ENCODE results near the gene ASTN2. TPM values are rescaled to one million over a fixed set of nuclear protein-coding genes. Genes with fewer than 3 reads are reported as not detected.

The ASTN2 gene
- total RNA-seq, 1 donor from 2014 or later: 10.0 TPM

GRCh38 chr9:117379341-117379740 is 35.5 kb downstream of the ASTN2 start:
- no peak for DNase-seq (ENCODE audit: low spot score)
- TF ChIP-seq, protein P1, sequence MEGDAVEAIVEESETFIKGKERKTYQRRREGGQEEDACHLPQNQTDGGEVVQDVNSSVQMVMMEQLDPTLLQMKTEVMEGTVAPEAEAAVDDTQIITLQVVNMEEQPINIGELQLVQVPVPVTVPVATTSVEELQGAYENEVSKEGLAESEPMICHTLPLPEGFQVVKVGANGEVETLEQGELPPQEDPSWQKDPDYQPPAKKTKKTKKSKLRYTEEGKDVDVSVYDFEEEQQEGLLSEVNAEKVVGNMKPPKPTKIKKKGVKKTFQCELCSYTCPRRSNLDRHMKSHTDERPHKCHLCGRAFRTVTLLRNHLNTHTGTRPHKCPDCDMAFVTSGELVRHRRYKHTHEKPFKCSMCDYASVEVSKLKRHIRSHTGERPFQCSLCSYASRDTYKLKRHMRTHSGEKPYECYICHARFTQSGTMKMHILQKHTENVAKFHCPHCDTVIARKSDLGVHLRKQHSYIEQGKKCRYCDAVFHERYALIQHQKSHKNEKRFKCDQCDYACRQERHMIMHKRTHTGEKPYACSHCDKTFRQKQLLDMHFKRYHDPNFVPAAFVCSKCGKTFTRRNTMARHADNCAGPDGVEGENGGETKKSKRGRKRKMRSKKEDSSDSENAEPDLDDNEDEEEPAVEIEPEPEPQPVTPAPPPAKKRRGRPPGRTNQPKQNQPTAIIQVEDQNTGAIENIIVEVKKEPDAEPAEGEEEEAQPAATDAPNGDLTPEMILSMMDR (IDR thresholded peaks at IDR 0.05; ENCODE audit: unreplicated experiment): no peak
- Mint-ChIP-seq H3K27me3 (ENCODE audit: unreplicated experiment) (peaks cover 3% of the 10 kb centered on the region), H3K27ac (ENCODE audit: unreplicated experiment) (no peak overlapping the region), H3K4me1 (ENCODE audit: unreplicated experiment) (no peaks in the 10 kb centered on the region), H3K36me3 (ENCODE audit: low read depth, unreplicated experiment) (no peaks in the 10 kb centered on the region), H3K4me3 (ENCODE audit: unreplicated experiment) (no peak overlapping the region), H3K9me3 (ENCODE audit: unreplicated experiment) (no peaks in the 10 kb centered on the region)

- Mint-ChIP-seq H3K4me3 (ENCODE audit: unreplicated experiment) (no peak overlapping the region), H3K9me3 (ENCODE audit: unreplicated experiment) (no peaks in the 10 kb centered on the region), H3K27me3 (ENCODE audit: unreplicated experiment) (peaks cover 3% of the 10 kb centered on the region), H3K27ac (ENCODE audit: unreplicated experiment) (no peak overlapping the region), H3K36me3 (ENCODE audit: low read depth, unreplicated experiment) (no peaks in the 10 kb centered on the region), H3K4me1 (ENCODE audit: unreplicated experiment) (no peaks in the 10 kb centered on the region)
- DNase-seq (ENCODE audit: low spot score): no peak
- TF ChIP-seq, protein P1 (IDR thresholded peaks at IDR 0.05; ENCODE audit: unreplicated experiment): no peak
Measured at GRCh38 chr9:117377046-117377445, 37.8 kb downstream of the ASTN2 start.

DNA sequence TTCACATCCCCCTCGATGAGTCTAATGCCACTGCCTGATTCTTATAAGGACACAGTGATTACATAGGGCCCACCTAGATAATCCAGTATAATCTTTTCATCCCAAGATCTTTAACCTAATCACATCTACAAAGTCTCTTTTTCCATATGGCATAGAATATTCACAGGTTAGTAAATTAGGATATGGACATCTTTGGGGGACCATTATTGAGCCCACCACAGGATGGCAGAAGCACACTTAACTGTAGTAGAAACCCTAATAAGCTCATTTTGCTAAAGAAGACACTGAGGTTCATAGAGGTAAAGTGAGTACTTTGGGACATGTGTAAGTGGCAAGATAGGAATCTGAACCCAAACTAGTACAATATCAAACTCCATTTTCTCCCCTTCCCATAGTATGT is 38.9 kb downstream of the ASTN2 start:
- Mint-ChIP-seq H3K36me3 (ENCODE audit: low read depth, unreplicated experiment) (no peaks in the 10 kb centered on the region), H3K4me1 (ENCODE audit: unreplicated experiment) (no peaks in the 10 kb centered on the region), H3K9me3 (ENCODE audit: unreplicated experiment) (no peaks in the 10 kb centered on the region), H3K27me3 (ENCODE audit: unreplicated experiment) (peaks cover 2% of the 10 kb centered on the region), H3K27ac (ENCODE audit: unreplicated experiment) (no peak overlapping the region), H3K4me3 (ENCODE audit: unreplicated experiment) (no peak overlapping the region)
- TF ChIP-seq, protein P1 (IDR thresholded peaks at IDR 0.05; ENCODE audit: unreplicated experiment): no peak
- no peak for DNase-seq (ENCODE audit: low spot score)

DNA sequence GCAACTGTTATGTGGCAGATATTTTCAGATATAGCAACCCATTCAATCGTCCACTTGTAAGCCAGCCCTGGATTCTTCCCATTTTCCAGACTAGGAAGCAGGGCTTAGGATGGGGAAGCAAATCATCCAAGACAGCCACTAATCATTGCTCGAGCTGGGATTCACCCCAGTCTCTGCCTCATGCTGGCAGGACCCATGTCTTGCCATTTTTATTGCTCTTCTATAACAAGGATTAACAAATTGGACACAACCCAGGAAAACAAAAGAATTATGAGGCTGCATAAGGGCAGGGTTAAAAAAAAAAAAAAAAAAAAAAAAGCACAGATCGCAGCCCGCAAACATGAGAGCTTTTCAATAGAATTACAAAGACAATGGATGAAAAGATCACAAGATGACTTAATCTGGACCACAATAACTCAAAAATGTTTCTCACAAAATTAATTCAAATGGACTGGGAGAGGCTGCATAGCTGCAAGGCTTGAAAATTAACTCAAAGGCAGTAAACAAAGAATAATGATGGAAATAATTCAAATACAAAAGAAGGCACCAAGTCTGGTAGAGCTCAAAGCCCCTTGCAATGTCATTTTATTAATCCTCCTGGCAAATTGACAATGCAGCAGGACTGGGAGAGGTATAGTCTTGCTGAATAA is 40.7 kb downstream of the ASTN2 start:
- DNase-seq (ENCODE audit: low spot score): no peak
- Mint-ChIP-seq H3K27ac (ENCODE audit: unreplicated experiment) (no peak overlapping the region), H3K4me3 (ENCODE audit: unreplicated experiment) (no peak overlapping the region), H3K9me3 (ENCODE audit: unreplicated experiment) (no peaks in the 10 kb centered on the region), H3K27me3 (ENCODE audit: unreplicated experiment) (peaks cover 2% of the 10 kb centered on the region), H3K4me1 (ENCODE audit: unreplicated experiment) (no peaks in the 10 kb centered on the region), H3K36me3 (ENCODE audit: low read depth, unreplicated experiment) (no peaks in the 10 kb centered on the region)
- TF ChIP-seq, protein P1 (IDR thresholded peaks at IDR 0.05; ENCODE audit: unreplicated experiment): no peak

GRCh38 chr9:117368684-117369230 is 46.1 kb downstream of the ASTN2 start:
- DNase-seq (ENCODE audit: low spot score): no peak
- no peaks in the 10 kb centered on the region for H3K27me3 Mint-ChIP-seq (ENCODE audit: unreplicated experiment)
- no peaks in the 10 kb centered on the region for H3K9me3 Mint-ChIP-seq (ENCODE audit: unreplicated experiment)
- no peaks in the 10 kb centered on the region for H3K4me1 Mint-ChIP-seq (ENCODE audit: unreplicated experiment)
- H3K27ac Mint-ChIP-seq (ENCODE audit: unreplicated experiment): no peak overlapping the region
- no peaks in the 10 kb centered on the region for H3K36me3 Mint-ChIP-seq (ENCODE audit: low read depth, unreplicated experiment)
- H3K4me3 Mint-ChIP-seq (ENCODE audit: unreplicated experiment): no peak overlapping the region
- TF ChIP-seq, protein P1 (IDR thresholded peaks at IDR 0.05; ENCODE audit: unreplicated experiment): no peak
